Esophagus (tissue), 2 donors: ENCODE data around the gene CARD10. TPM values are rescaled to one million over a fixed set of nuclear protein-coding genes. Genes with fewer than 3 reads are reported as not detected.
"Not testable (repeated sequence)": the region's sequence is repeated elsewhere in the genome, so short reads cannot be mapped to it uniquely, and the experiment has no call there.

ENCODE experiments used
- H3K27ac ChIP-seq, 2 donors: one replicate each; pipeline ENCODE4 v1.5.1; 2013; ENCODE audit warnings: low read depth in 2 of 2, mild to moderate bottlenecking in 2 of 2, inconsistent platforms in 1 of 2, low read length in 1 of 2, moderate library complexity in 1 of 2
- H3K27me3 ChIP-seq, 2 donors: one replicate each; pipeline ENCODE4 v1.6.1; 2013; ENCODE audit warnings: low read length in 2 of 2, control low read depth in 1 of 2, mild to moderate bottlenecking in 1 of 2; ENCODE audit not compliant: insufficient read depth in 2 of 2, control insufficient read depth in 1 of 2
- H3K36me3 ChIP-seq, 2 donors: one replicate each; pipeline ENCODE4 v1.6.1; 2013; ENCODE audit warnings: low read length in 1 of 2; ENCODE audit not compliant: control insufficient read depth in 2 of 2, insufficient read depth in 2 of 2
- H3K4me1 ChIP-seq, 2 donors: one replicate each; pipeline ENCODE4 v1.6.1; 2013; ENCODE audit warnings: low read length in 1 of 2; ENCODE audit not compliant: control insufficient read depth in 2 of 2, insufficient read depth in 2 of 2
- H3K4me3 ChIP-seq, 2 donors: one replicate each; pipeline ENCODE4 v1.5.1; 2013; ENCODE audit warnings: low read length in 2 of 2, mild to moderate bottlenecking in 2 of 2, low read depth in 1 of 2, moderate library complexity in 1 of 2
- H3K9me3 ChIP-seq, 2 donors: one replicate each; pipeline ENCODE4 v1.6.1; 2013; ENCODE audit warnings: mild to moderate bottlenecking in 2 of 2, low read depth in 1 of 2, low read length in 1 of 2, moderate library complexity in 1 of 2; ENCODE audit not compliant: control insufficient read depth in 2 of 2, insufficient read depth in 1 of 2
- WGBS, 2 donors: extraction: QIAGEN DNeasy Blood & Tissue Kit; methylation state at CpG; one replicate each; pipeline ENCODE4 v1.1.7; 2013; 5-methylcytosine and 5-hydroxymethylcytosine counted together
- polyA plus RNA-seq, 2 donors: library from polyadenylated mRNA; stranded (reverse); fragments of 200-250 nt; gene quantifications; one replicate each; pipeline ENCODE4 v1.2.3, GENCODE V29; 2013
- donor health status: healthy with polysubstance abuse.
- donor health status: Bipolar disorder and iron deficiency.

CARD10 gene
- polyA plus RNA-seq, 2 donors = 13.0 to 13.1 TPM

GRCh38 chr22:37527952-37528351, 8.7 kb upstream of the CARD10 start:
- not testable (repeated sequence) for H3K27ac ChIP-seq, H3K36me3 ChIP-seq, H3K4me1 ChIP-seq, H3K4me3 ChIP-seq, H3K27me3 ChIP-seq, H3K9me3 ChIP-seq
- WGBS, 2 donors = 89% methylated on average over 9 of the region's 9 CpGs

- H3K36me3 ChIP-seq, H3K9me3 ChIP-seq, H3K27me3 ChIP-seq, H3K4me3 ChIP-seq, H3K4me1 ChIP-seq, H3K27ac ChIP-seq: not testable (repeated sequence)
- 83 to 86% methylated on average over 9 of the region's 9 CpGs for WGBS, 2 donors
Measured at GRCh38 chr22:37527081-37527752, 8.0 kb upstream of the CARD10 start.

GRCh38 chr22:37526376-37526775, 7.2 kb upstream of the CARD10 start:
- 47 to 67% methylated on average over 12 of the region's 12 CpGs for WGBS, 2 donors
- peak overlapping the region; percentile 11 to 62 for H3K27ac ChIP-seq

GRCh38 chr22:37525746-37526350, 6.6 kb upstream of the CARD10 start:
- Histone ChIP-seq H3K4me3 (no peak overlapping the region), H3K27me3 (no peaks in the 10 kb centered on the region), H3K4me1 (peaks cover 0 to 9% of the 10 kb centered on the region in 2 donors), H3K36me3 (no peaks in the 10 kb centered on the region), H3K9me3 (no peaks in the 10 kb centered on the region), H3K27ac (peak overlapping the region; percentile 11 to 62)
- 40 to 42% methylated on average over 7 of the region's 7 CpGs for WGBS, 2 donors

More at GRCh38 chr22:37526376-37526775, 7.2 kb upstream of the CARD10 start:
- H3K27me3 ChIP-seq = no peaks in the 10 kb centered on the region
- H3K4me1 ChIP-seq = peaks cover 0 to 8% of the 10 kb centered on the region in 2 donors
- H3K9me3 ChIP-seq = no peaks in the 10 kb centered on the region
- H3K36me3 ChIP-seq = no peaks in the 10 kb centered on the region
- H3K4me3 ChIP-seq = no peak overlapping the region

- H3K4me3 ChIP-seq = no peak overlapping the region
- H3K27ac ChIP-seq = peak overlapping the region; percentile 31 to 62
Measured at GRCh38 chr22:37525073-37525745, 6.0 kb upstream of the CARD10 start.

GRCh38 chr22:37522482-37522881, 3.3 kb upstream of the CARD10 start:
- WGBS, 2 donors = 90 to 93% methylated on average over 6 of the region's 6 CpGs
- Histone ChIP-seq H3K9me3 (no peaks in the 10 kb centered on the region), H3K4me1 (peaks cover 0 to 21% of the 10 kb centered on the region in 2 donors)

More at GRCh38 chr22:37525073-37525745, 6.0 kb upstream of the CARD10 start:
- no peaks in the 10 kb centered on the region for H3K27me3 ChIP-seq
- peaks cover 0 to 11% of the 10 kb centered on the region in 2 donors for H3K4me1 ChIP-seq
- no peaks in the 10 kb centered on the region for H3K9me3 ChIP-seq
- H3K36me3 ChIP-seq = no peaks in the 10 kb centered on the region
- 35 to 46% methylated on average over 10 of the region's 10 CpGs for WGBS, 2 donors

GRCh38 chr22:37521236-37521739, 2.1 kb upstream of the CARD10 start:
- 64 to 65% methylated on average over 14 of the region's 14 CpGs for WGBS, 2 donors
- H3K36me3 ChIP-seq = no peaks in the 10 kb centered on the region
- H3K27me3 ChIP-seq = no peaks in the 10 kb centered on the region
- H3K27ac ChIP-seq = no peak overlapping the region
- H3K4me3 ChIP-seq = no peak overlapping the region
- H3K4me1 ChIP-seq = peaks cover 0 to 21% of the 10 kb centered on the region in 2 donors
- H3K9me3 ChIP-seq = no peaks in the 10 kb centered on the region

More at GRCh38 chr22:37522482-37522881, 3.3 kb upstream of the CARD10 start:
- Histone ChIP-seq H3K4me3 (no peak overlapping the region), H3K27me3 (no peaks in the 10 kb centered on the region), H3K27ac (no peak overlapping the region), H3K36me3 (no peaks in the 10 kb centered on the region)

- Histone ChIP-seq H3K4me3 (no peak overlapping the region), H3K27me3 (no peaks in the 10 kb centered on the region), H3K27ac (no peak overlapping the region), H3K36me3 (peaks cover 0 to 3% of the 10 kb centered on the region in 2 donors), H3K4me1 (peaks cover 0 to 18% of the 10 kb centered on the region in 2 donors), H3K9me3 (no peaks in the 10 kb centered on the region)
- WGBS, 2 donors = 52 to 65% methylated on average over 10 of the region's 10 CpGs
Measured at GRCh38 chr22:37520776-37521191, 1.6 kb upstream of the CARD10 start.

GRCh38 chr22:37518509-37519267, 527 bp downstream of the CARD10 start:
- peak overlapping the region; percentile 58 to 77 for H3K4me3 ChIP-seq
- no peaks in the 10 kb centered on the region for H3K27me3 ChIP-seq
- peaks cover 0 to 18% of the 10 kb centered on the region in 2 donors for H3K4me1 ChIP-seq
- H3K27ac ChIP-seq = peak overlapping the region; percentile 68 to 71
- peaks cover 0 to 12% of the 10 kb centered on the region in 2 donors for H3K36me3 ChIP-seq
- WGBS, 2 donors = 8 to 14% methylated on average over 46 to 63 of the region's 63 CpGs
- no peaks in the 10 kb centered on the region for H3K9me3 ChIP-seq
